Measurements from ENCODE around the gene MYRF.

MYRF gene

DNA sequence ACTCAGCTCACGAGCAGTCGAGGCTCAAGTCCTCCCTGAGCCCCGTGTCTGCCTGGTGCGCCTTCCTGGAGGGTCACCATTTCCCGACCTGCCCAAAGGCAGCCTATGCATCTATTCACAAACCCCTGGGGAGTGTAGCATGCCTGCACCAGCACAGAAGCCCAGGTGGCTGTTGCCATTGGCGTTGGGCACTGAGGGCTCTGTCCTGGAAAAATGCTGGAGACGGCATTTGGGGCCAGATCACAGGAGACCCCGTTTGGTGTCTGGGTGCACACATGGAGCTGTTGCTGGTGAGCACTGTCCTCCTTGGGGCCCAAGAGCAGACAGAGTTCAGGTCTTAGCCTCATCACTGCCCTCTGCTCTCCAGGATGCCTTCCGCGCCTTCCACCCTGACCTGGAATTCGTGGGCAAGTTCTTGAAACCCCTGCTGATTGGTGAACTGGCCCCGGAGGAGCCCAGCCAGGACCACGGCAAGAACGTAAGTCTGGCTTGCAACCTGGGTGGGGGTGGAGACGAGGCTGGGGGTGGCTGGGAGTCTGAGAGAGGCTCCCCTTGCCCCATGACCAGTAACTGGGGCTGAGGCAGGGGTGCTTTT is 85.1 kb downstream of the MYRF start:
- Histone ChIP-seq H3K79me1 (ENCODE audit: low read length) (peaks cover 20% of the 10 kb centered on the region), H3K23ac (ENCODE audit: low read length) (peak overlapping the region; percentile 72), H2BK120ac (ENCODE audit: low read depth, low read length) (no peak overlapping the region), H3K18ac (ENCODE audit: low read length) (no peak overlapping the region), H3K36me3 (ENCODE audit: control insufficient read depth, insufficient read depth, low read length) (peaks cover 19% of the 10 kb centered on the region), H2BK15ac (replicated peaks; ENCODE audit: low read depth) (no peak overlapping the region), H3K4me2 (ENCODE audit: low read length) (no peak overlapping the region), H3K4me1 (ENCODE audit: control insufficient read depth, low read depth, low read length) (peaks cover 10% of the 10 kb centered on the region), H4K5ac (ENCODE audit: low read length) (no peak overlapping the region), H3K79me2 (ENCODE audit: control insufficient read depth, insufficient read depth, low read length) (peaks cover 41% of the 10 kb centered on the region), H3K4ac (ENCODE audit: low read depth, low read length) (no peak overlapping the region), H3K56ac (ENCODE audit: low read length) (no peak overlapping the region), H3K4me3 (ENCODE audit: low read length) (no peak overlapping the region), H3K27me3 (ENCODE audit: insufficient read depth, low read length, poor library complexity) (no peaks in the 10 kb centered on the region), H2AK5ac (ENCODE audit: low read length) (no peak overlapping the region), H4K8ac (ENCODE audit: low read depth, low read length) (no peak overlapping the region), H3K9ac (ENCODE audit: low read length) (no peak overlapping the region), H3K27ac (ENCODE audit: low read depth, low read length) (no peak overlapping the region), H2BK5ac (ENCODE audit: low read length) (no peak overlapping the region)
- no peak for DNase-seq
- no CpG with 5 or more reads among the region's 15 CpGs for WGBS (ENCODE audit: extremely low coverage, insufficient coverage, low lambda C conversion rate)

All from mesendoderm (in vitro differentiated cells).